Iris pigment epithelial cell (primary cell): Measurements from ENCODE around the gene TSHZ1.

Experiments used
- DNase-seq: peaks from one replicate; pipeline ENCODE4 v3.0.0-alpha.2; 2011; ENCODE audit warnings: low read depth

The TSHZ1 gene

DNA sequence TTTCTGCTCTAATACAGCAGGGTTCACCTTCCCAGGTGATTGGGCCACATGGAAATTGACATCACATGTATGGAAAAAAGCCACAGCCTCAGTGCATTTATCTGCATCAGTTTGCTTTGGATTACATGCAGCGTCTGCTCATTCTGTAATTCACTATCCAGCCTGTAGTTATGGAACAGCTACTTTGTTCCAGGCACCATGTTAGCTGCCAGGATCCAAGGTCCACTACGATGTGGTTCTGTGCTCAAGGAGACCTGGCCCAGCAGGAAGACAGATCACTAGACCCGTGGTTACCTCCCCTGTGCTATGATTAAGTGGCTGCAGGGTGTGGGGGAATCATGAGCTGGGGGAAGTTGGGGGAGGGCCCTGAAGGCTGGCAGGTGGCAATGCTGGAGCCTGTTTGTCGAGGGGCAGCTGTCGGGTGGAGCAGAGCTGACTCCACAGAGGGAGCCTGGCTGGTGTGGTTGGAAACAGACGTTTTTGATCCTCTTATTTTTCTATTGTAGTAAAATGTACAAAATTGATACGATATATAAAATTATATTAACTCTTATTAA lies 58.6 kb downstream of the TSHZ1 start:
- no peak for DNase-seq

GRCh38 chr18:75269696-75270095 lies 59.1 kb downstream of the TSHZ1 start:
- DNase-seq = no peak

DNA sequence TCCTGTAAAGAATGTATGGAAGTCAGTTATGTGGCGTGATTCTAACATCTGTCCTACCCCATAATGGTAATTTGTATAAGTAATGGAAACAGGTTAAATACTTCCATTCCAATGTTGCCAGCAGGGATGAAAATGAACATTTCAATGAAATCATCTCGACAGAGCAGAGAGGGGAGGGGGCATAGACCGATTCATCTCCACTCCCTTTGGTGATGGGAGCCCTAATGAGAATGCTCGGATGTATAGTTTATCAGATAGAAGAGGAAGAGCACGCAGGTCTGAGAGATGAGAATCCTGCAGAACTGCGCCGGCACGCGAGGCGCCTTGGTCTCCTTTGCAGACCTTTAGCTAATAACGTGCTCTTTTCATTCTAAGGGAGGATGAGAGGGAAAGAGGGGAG lies 61.4 kb downstream of the TSHZ1 start:
- DNase-seq = no peak

GRCh38 chr18:75273817-75274216 lies 63.2 kb downstream of the TSHZ1 start:
- no peak for DNase-seq

DNA sequence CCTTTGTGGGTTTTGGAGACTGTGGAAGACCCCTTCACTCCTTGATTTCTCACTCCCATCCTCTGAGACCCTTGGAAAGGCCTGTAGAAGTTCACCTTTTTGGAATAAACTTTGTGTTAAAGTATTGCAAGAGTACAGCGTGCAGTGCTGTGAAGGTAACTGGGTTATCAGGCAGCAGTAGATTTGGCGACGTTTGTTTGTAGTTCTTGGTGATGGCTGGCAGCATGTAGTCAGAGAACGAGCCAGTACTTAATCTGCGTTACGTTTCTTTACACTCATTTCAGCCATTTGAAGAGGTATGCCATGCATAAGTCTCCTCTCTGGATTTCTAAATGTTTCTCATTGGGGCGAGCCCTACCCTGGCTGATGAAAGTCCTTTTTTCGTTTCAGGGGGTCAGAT lies 64.6 kb downstream of the TSHZ1 start:
- DNase-seq = no peak

DNA sequence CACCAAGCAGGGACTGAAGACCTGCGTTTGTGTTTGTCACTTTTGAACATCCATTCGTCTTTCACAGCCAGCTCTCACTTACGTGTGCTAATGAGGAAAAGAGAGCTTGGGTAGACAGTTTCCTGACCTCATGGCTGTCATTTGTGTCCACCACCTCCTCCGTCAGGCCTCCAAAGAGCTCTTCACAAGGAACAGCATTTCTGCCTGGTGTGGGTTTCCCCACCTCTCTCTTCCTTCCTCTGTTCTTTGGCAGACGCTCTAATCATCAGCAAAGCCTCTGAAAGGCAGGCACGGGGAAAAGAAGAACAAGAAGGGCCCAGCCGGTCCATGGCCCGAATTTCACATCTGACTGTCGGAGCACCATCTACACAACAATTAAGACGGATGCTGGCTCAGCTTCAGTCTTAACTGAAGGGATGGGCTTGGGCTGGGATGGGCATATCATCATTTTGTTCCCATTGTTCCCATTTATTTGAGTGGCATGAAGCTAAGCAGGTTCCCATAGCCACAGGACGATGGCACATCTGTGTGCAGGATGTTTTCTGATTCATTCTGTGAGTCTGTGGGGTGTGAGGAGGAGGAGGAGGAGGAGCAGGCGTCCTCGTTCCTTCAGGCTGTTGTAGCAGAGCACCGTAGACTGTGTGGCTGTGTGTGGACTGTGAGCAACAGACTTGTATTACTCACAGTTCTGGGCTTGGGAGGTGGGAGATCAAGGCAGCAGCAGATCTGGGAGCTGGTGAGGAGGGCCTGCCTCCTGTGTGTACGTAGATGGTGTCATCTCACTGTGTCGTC lies 66.4 kb downstream of the TSHZ1 start:
- peak; percentile 30 for DNase-seq

GRCh38 chr18:75277610-75277928 lies 67.0 kb downstream of the TSHZ1 start:
- DNase-seq = no peak

DNA sequence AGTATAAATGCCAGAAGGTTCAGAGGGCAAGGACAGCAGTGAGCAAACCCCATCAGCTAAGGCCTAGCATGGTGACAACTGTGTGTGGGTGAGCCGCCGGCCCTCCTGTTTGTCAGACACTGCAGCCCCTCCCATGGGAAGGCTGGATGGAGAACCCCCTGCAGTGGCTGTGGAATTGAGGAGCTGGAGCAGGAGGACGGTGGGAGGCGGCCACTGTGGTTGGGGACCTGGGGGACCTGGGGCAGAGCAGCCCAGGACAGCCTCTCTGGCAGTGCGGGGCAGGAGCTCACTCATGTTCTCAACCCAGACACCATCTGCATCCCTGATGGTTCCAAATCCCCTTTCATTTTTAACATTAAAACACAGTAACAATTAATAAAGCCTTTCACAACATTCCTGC lies 68.8 kb downstream of the TSHZ1 start:
- no peak for DNase-seq

DNA sequence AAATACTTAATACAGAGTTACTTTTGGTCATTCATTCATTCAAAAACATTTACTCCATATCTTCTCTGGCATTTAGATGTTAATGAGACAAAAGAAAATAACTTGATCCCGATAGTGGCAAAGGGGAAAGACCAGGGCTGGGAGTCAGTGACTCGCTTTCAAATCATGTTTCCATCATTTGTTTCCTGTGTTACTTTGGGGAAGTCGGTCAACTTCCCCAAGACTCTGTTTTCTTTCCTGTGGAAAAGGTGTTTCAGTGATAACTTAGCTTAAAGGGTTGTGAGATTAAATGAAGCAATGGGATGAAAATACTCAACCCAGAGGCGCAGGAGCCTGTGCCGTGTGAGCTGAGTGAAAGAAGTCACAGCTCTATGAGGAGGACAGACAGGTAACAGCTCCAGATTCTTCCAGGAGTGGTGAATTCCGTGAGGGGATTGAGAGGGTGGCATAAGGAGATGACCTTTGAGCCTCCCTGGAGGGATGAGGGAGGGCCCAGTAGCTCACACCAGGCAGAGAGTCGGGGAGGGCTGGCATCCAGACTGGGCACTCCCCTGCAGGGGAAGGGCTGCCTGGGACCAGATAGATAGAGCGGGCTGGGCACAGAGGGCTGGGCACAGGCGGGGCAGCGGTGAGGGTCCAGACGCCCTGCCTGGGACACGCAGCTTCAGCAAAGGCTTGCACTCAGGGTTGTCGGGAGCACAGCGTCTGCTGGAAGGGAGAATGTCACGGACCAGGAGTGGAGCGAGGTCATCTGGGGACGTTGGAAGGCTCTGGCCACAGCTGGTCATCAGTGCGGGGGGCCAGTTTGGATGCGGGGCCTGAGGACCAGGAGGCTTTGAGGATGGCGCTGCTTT lies 70.1 kb downstream of the TSHZ1 start:
- DNase-seq = peak; percentile 5

DNA sequence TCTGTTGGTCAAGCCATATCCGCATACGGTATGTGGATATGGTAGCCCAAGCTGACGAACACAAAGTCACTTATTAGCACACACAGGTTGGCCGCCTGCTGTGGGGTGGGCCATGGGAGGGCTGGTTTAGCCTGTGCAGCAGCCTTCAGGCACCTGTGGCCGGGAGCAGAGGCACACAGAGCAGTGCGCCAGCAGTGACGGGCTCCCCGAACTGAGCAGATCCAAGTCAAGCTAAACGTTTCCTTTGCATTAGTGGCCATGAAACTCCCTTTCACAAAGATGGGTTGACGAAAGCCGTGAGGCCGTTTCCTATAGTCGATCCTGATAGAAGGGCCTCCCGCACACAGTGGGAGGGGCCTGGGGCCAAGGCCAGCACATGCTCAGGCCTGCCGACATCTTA lies 72.1 kb downstream of the TSHZ1 start:
- no peak for DNase-seq

GRCh38 chr18:75283731-75284130 lies 73.1 kb downstream of the TSHZ1 start:
- DNase-seq = no peak

DNA sequence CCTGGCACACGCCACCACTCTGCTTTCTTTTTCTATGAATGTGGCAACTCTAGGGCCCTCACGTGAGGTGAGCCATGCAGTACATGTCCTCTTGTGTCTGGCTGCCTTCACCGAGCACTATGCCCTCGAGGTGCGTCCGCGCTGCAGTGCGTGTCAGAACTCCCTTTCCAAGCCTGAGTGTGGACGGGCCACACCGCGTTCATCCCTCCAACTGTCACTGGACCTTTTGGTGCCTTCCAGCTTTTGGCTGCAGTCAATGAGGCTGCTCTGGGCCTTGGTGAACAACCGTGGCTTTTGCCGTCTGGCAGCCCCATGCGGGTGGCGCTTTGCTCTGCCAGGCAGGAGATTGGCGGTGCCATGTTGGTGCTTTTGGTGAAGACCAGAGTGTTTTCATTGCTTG lies 74.0 kb downstream of the TSHZ1 start:
- no peak for DNase-seq

- no peak for DNase-seq
Measured at GRCh38 chr18:75285876-75286275, 75.3 kb downstream of the TSHZ1 start.

DNA sequence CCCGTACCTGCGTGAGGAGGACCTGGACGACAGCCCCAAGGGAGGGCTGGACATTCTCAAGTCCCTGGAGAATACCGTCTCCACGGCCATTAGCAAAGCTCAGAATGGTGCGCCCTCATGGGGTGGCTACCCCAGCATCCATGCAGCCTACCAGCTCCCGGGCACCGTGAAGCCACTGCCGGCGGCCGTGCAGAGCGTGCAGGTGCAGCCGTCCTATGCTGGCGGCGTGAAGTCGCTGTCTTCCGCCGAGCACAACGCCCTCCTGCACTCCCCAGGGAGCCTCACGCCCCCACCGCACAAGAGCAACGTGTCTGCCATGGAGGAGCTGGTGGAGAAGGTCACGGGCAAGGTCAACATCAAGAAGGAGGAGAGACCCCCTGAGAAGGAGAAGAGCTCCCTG lies 76.4 kb downstream of the TSHZ1 start:
- no peak for DNase-seq

GRCh38 chr18:75287700-75288099 lies 77.1 kb downstream of the TSHZ1 start:
- no peak for DNase-seq

DNA sequence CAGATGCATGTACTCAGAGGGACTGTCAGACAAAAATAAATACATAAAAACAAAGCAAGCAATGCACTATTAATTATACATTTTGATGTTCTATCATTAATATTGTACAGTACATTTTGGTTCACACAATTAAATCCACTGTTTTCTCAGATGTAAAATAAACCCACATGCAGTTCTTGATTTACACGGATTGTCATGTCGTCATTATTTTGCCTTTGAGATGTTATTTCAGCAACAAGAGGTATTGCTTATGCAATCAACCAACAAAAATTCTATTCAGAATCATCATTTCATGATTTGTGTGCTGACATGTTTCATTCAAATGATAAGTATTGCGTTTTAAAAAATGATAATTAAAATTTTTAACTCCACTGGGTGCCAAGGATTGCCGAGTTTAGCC lies 79.2 kb downstream of the TSHZ1 start:
- DNase-seq = no peak

GRCh38 chr18:75290737-75291358 lies 80.3 kb downstream of the TSHZ1 start:
- no peak for DNase-seq

DNA sequence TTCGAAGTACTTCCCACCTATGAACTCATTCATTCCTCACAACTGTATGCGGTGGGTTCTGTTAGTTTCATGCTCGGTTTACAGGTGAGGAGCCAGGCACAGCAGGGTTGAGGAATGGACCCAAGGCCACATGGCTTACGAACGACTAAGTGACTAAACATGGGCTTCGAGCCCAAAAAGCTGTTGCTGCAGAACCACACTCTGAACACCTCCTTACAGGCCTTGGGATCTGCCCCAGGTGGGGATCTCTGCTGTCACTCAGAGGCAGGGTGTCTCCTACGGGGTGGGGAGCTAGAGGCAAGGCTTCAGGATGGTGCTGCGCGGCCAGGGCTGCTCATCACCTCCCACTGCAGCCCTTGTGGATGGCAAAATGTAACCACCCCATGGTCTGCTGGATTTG lies 80.9 kb downstream of the TSHZ1 start:
- DNase-seq = no peak

DNA sequence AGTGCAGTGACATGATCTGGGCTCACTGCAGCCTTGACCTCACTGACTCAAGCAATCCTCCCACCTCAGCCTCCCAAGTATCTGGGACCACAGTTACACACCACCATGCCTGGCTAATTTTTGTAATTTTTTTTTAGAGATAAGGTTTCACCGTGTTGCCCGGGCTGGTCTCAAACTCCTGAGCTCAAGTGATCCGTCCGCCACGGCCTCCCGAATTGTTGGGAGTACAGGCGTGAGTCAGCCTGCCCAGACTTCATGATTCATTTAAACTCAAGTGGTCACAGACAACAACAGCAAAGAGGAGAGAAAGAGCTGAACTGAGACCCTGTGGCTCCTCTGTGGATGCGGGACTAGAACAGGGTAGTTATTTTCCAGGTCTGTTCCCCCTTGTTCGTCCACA lies 83.0 kb downstream of the TSHZ1 start:
- DNase-seq = peak; percentile 17

DNA sequence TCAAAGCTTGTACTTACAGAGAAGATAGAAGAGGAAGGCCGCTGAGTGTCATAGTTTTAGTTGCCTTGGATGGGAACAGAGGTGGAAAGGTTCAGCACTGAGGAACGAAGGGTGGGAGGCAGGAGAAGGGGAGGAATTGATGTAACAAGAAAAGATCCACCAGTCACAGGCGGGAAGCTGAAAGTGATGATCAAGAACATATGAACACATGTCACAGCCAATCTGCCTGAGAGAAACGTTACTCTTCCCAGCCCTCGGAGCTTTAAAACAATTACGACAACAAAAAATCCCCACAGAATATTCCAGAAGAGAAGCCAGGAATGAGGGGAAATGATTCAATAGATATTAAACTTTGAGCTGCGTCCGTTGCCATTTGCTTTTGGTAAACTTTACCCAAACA lies 87.1 kb downstream of the TSHZ1 start:
- no peak for DNase-seq

DNA sequence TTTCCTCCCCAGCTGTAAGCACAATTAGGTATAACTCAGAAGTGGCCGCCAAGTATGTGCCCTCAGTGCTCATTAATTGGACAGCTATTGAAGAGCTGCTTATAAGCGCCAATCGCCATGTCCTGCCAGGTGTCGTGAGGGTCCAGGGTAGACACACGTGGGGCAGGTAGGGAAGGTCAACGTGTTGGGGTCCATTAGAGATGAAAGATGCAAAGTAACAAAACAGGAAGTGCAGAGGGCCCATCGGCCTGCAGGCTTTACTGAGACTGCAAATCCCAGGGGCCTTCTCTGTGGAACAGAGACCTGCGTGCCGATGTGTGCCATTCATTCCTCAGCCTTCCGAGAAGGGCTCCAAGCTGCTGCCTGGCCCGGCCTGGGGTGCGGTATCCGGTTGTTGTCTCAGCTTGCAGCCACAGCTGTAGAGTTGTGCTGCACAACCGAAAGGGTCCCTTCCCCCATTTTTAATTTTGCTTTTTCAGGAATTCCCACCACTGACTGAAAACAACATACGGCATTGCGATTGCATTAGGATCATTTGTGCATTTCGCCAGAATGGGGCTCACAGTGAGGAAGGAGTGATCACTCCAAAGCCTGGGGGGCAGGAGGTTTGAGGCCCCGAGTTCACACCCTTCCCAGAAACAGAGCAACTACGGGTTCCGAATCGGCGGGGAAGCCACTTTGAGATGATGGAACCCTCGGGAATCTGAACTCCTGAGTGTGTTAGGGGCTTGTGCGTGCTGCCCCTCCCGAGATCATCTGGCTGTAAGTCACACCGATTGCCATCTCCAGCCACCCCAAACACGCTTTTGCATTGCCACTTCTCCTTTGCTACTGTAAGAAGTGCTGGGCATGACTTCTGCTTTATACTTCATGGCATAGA lies 94.3 kb downstream of the TSHZ1 start:
- no peak for DNase-seq

DNA sequence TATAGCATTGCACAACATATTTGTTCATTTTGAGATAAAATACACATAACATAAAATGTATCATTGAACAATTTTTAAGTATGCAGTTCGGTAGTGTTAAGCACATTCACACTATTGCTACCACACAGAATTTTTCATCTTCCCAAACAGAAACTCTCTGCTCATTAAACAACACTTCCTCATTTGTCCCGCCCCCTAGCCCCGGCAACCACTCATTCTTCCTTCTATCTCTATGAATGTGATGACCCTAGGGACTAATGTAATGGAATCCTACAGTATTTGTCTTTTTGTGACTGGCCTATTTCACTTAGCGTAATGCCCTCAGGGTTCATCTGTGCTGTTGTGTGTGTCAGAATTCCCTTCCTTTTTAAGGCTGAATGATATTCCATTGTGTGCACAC lies 95.4 kb downstream of the TSHZ1 start:
- DNase-seq = no peak
